ENCODE results near the gene BHMT. TPM values are rescaled to one million over a fixed set of nuclear protein-coding genes. Genes with fewer than 3 reads are reported as not detected.

Gene BHMT, protein sequence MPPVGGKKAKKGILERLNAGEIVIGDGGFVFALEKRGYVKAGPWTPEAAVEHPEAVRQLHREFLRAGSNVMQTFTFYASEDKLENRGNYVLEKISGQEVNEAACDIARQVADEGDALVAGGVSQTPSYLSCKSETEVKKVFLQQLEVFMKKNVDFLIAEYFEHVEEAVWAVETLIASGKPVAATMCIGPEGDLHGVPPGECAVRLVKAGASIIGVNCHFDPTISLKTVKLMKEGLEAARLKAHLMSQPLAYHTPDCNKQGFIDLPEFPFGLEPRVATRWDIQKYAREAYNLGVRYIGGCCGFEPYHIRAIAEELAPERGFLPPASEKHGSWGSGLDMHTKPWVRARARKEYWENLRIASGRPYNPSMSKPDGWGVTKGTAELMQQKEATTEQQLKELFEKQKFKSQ
- not detected for total RNA-seq

DNA sequence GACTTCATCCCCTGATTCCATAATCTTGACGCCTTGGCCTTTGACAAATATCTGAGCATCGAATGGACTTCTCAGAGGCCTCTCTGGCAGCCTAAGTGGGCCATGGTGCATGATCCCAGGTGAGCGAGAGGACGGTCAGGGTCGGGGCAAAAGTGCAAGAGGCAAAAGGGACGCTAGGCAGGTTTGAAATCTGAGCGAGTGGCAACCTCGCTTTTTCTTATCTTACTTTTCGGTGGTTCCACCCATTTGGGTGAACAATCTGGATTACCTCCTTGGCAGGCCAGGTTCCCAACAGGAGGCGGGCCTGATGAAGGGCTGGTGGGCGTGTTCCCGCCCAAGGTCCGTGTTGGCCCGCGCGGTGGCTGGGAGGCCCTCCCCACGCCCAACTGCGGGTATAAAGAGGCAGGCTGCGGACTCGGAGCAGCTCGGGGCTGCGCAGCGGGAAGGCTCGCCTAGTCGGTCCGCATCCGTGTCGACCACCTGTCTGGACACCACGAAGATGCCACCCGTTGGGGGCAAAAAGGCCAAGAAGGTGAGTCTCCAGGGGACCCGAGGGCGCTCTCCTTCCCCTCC, at the start of gene BHMT:
Gene BHMT (plus strand): TSS at position 423 of the 573 bp plus-strand sequence. CDS start 77 bp downstream, at position 500.
- DNase-seq (ENCODE audit: low read depth in 2 of 3, low spot score in 2 of 3), result no peak

DNA sequence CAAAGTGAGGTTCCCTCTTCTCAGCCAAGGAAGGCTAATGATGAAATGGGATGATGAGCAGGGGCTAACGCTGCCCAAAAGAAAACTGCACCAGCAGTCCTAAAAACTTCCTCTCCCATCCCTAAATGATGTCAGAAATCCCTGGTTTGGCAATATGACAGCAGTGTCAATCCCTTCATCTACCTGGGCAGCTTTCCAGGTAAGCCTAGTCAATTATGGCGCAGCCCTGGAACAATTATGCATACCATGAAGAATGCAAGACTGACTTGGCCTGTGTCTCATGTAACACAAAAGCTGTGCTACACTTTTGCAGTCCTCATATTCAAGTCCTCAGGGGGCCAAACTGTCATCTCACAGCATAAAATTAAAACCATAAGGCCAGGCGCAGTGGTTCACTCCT, 49.2 kb upstream of the BHMT start:
- no peak for DNase-seq (ENCODE audit: low read depth in 2 of 3, low spot score in 2 of 3)

DNA sequence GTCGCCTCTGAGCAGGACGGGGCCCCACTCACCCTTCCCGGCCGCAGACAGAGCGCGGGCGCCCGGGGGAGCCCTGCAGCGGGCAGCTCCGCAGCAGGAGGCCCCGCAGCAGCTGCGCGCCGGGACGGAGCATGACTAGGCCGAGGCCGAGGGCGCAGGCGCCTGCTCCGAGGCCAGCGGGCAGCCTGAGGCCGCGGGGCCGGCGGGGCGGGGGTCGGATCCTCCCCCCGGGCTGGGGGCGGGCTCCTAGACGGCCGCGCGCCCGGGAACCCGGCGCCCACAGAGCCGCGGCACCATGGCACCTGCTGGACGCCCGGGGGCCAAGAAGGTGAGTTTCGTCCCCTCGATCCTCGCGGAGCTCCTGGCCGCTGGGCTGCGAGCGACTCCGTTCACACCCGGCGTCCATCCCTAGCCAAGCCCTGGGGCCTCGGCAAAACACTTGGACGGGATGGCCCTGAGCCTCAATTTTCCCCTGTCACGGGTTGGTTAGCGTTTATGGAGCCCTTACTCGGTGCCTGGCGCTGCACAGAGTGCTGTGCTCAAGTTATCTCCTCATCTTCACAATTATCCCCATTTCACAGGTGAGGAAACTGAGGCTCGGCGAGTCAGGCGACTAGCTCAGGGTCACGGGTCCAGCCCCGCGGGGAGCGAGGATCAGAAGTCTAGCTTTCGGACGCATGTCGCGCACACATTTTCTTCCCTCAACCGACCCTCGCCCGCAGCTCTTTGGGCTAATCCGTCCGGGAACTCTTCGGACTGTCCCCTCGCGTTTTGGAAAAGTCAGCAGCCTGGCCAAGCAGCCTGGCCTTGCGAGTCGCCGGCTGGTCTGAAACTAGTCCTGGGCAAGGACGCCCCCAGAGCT, 41.9 kb upstream of the BHMT start, which contains the start of the genes BHMT2 and DMGDH:
Gene BHMT2 (plus strand): TSS at position 280 of the 862 bp plus-strand sequence. CDS start 16 bp downstream, at position 296.
Gene DMGDH (minus strand): TSS at position 187 of the 862 bp plus-strand sequence. CDS start 54 bp downstream, at position 133.
- peak in 2 of 3 donors; percentile 24 to 35 for DNase-seq (ENCODE audit: low read depth in 2 of 3, low spot score in 2 of 3)

DNA sequence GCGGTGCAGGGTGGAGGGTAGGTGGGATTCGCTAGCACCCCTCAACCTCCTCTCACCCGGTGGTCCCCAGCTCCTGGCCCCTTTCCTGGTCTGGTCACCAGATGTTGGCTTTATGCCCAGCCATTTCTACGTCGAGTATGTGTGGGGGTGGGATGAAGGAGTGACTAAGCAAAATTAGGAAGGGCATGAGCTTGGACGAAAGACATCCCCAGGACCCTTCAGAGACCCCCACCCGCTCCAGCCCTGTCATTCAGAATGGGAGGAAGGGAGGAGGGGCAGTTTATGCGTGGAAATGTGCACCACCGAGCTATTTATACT, 41.3 kb upstream of the BHMT start:
- peak in 1 of 3 donors; percentile 22 for DNase-seq (ENCODE audit: low read depth in 2 of 3, low spot score in 2 of 3)

DNA sequence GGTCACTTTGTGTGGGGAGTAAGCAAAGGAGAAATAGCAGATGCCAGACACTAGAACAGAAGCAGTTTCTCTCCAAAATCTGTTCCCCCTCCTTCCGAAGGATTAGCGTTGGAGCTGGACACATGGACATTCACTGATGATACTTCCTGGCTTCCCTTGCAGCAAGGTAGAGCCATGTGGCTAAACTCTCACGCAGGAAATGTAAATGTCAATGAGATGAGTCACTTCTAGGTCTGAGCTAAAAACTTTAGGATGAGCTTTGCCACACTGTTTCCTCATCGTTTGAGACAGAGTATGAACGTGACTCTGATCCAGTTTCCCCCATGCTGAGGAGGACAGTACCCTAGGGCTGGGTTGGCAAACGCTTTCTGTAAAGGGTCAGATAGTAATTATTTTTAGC, 37.0 kb upstream of the BHMT start:
- no peak for DNase-seq (ENCODE audit: low read depth in 2 of 3, low spot score in 2 of 3)

DNA sequence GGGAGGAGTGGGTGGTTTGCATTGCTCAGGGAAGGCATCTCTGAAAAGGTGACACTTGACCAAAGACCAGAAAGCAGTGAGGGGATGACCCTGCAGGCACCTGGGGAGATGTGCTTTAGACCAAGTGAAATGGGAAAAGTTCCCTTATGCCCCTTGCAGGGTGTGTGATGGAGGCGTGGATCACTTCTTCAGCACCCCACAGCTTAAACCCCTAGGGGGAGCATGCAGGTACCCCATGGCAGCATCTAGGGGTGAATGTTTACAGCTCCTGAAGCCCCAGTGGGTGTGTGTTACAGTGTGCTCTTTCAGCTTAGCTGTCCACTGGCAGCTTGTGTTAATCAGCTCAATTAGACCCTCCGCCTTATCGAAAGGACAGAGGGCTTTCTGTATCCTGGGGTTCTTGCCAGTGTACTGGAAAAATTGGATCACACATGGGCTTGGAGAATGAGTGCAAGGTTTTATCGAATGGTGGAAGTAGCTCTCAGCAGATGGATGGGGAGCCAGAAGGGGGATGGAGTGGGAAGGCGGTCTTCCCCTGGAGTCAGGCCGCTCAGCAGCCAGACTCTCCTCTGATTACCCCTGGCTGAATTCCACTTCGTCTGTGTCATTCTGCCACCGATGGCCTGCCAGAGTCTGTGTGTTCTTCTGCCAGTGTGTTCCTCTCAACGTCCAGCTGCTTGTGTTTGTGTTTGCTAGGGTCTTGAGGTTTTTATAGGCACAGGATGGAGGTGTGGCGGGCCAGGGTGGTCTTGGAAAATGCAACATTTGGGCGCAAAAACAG, 35.8 kb upstream of the BHMT start:
- DNase-seq (ENCODE audit: low read depth in 2 of 3, low spot score in 2 of 3), result no peak

DNA sequence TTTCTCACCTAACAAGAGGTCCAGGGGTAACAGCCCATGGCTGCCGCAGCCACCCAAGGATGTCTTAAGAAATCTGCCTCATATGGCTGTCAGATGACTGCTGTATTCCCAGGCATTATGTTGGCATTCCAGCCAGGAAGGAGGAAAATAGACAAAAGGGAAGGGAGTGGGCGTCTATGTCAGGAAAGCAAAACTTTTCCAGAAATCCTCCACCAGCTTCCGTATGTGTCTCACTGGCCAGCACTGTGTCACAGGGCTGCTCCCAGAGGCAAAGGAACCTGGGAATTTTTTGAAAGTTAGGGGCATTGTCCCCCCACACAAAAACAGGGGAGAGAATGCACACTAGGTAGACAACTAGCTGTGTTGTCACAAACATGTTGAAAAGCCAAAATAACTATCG, 34.8 kb upstream of the BHMT start:
- no peak for DNase-seq (ENCODE audit: low read depth in 2 of 3, low spot score in 2 of 3)

DNA sequence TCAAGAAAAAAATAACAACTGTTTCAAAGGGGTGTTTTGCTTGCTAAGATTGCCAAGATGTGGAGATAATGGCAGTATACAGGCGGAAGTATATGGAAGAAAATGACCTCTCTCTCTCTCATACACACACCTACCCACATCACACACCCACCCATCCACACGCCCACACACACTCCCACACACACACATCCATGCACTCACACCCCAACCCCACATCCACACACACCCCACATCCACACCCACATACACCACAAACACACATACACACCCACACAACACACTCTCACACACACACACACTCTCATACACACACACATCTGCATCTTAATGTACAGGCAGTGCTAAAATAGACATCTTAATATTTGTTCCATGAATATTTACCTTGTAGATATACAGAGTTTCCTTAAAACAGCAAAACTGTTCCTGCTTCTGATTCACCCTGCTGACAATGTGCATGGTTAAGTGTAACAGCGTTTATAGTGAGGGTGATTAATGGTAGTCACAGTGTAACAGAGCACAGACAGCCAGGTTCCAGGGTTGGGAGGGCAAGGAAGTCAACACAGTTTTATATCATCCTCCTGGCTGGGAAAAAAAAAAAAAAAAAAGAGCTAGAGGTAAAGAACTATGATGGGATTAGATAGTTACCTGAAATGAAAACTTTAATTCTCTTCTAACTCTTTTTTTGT, 33.8 kb upstream of the BHMT start:
- no peak for DNase-seq (ENCODE audit: low read depth in 2 of 3, low spot score in 2 of 3)

DNA sequence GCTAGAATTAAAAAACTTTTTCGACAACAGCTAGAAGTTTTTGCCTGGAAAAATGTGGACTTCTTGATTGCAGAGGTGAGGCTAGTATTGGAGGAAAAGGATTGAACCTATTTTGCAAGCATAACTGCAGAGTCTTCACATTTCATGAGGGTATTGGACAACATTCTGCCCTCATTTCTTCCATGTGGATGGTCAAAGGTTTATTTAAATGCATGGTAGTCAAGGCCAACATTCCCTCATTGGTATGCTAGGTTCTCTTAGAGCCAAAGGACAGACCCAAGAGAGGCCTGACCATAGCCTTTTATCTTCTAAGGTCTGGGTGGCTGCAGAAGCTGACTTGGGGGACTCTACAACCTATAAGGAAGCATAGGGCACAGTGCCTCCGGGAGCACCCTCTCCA, 30.8 kb upstream of the BHMT start:
- no peak for DNase-seq (ENCODE audit: low read depth in 2 of 3, low spot score in 2 of 3)

DNA sequence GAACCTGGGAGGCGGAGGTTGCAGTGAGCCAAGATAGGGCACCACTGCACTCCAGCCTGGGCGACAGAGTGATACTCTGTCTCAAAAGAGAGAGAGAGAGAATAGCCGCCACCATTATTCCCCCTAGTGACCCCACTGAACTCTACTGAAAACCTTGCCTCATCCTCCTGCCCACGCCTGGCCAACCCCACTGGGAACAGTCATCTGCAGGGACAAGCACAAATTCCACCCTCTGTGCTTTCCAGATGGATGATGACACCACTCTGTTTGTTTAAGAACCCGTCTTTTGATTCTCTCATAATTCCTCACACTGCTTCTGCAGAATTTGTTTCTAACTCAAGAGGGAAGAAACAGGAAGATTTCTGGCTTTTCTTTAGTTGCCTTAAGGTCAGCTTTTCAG, 29.8 kb upstream of the BHMT start:
- no peak for DNase-seq (ENCODE audit: low read depth in 2 of 3, low spot score in 2 of 3)

DNA sequence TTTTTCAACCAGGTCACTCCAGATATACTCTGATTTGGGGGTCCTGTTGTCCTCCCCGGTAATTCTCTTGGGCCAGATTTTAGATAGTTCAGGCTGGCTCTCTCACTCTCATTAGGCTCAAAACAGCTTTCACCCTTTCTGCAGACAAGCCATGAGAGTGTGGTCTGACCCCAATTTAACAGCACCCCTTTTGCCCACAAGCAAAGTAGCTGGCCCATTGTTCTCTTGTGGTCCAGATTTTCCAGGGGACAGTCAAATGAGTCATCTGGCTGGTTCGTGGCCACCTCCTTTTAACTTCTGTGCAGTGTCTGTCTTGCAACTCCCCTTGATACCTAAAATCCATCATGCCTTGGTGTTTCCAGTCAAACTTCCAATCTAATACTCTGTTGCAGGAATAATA, 25.5 kb upstream of the BHMT start:
- no peak for DNase-seq (ENCODE audit: low read depth in 2 of 3, low spot score in 2 of 3)

DNA sequence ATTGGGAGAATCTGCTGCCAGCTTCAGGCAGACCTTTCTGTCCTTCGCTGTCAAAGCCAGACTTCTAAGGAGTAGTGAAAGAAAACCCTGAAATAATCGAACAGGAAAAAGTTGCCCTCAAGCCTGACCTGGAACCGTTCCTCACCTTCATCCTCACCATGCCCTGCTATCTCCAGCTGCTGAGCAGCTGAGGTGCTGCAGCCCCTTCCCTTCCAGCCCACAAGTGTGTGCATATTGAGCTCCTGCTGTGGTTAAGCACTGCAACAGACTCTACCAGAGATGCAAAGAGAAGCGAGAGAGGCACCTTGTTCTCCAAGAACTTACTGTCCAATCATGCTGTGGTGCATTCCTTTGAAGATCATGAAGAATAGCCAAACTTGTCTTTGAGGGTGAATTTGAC, 23.1 kb upstream of the BHMT start:
- no peak for DNase-seq (ENCODE audit: low read depth in 2 of 3, low spot score in 2 of 3)

DNA sequence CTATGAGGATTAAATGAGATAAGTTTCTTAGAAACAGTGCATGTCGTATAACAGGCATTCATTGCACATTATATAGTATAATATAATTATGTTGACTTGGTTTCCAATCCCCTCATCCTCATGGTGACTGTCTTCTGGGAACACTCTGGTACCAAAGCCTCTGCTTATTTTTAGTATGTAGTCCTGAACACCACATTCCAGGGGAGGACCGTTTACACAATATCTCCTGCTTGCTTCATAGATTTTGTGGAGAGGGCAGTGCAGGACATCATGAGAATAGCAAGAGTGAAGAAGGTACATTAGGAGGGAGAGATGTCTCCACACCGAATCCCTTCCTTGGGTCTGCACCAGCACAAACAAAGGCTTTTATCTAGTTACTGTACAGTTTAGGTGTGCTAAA, 20.5 kb upstream of the BHMT start:
- no peak for DNase-seq (ENCODE audit: low read depth in 2 of 3, low spot score in 2 of 3)

DNA sequence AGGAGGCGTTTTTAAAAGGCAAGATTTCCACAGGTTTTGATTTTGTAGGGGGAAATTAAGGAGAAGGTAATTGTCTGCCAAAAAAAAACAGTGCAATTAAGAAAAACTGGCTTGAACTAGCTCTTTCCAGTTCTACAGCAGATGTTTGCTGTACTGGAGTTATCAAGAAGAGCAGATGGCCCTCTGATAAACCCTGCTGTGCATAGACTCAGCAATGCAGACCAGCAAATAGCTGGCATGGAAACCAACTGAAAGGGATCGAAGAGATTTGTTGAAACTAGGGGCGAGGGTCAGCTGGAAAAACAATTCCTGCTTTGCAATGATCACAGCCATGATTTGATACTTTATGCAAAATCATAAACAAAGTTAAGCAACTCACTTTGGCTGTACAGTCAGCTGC, 17.8 kb upstream of the BHMT start:
- DNase-seq (ENCODE audit: low read depth in 2 of 3, low spot score in 2 of 3), result no peak

DNA sequence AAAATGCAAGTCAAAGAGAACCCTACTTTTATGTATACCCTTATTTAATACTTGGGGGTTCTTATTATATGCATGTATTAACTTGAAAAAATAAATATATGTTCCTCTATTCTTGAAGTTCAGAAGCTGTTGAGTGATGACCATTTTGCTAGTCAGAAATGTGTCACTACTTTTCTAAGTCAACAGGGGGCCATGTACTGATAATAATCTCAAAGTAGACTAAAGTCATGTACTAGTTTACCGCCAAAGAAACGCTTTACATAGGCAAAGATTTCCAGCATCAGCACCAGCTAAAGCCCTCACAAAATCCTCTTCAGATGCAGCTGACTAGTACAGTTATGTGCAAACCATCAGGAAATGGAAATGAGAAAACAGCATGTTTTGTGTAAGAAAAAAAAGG, 5.7 kb upstream of the BHMT start:
- no peak for DNase-seq (ENCODE audit: low read depth in 2 of 3, low spot score in 2 of 3)

DNA sequence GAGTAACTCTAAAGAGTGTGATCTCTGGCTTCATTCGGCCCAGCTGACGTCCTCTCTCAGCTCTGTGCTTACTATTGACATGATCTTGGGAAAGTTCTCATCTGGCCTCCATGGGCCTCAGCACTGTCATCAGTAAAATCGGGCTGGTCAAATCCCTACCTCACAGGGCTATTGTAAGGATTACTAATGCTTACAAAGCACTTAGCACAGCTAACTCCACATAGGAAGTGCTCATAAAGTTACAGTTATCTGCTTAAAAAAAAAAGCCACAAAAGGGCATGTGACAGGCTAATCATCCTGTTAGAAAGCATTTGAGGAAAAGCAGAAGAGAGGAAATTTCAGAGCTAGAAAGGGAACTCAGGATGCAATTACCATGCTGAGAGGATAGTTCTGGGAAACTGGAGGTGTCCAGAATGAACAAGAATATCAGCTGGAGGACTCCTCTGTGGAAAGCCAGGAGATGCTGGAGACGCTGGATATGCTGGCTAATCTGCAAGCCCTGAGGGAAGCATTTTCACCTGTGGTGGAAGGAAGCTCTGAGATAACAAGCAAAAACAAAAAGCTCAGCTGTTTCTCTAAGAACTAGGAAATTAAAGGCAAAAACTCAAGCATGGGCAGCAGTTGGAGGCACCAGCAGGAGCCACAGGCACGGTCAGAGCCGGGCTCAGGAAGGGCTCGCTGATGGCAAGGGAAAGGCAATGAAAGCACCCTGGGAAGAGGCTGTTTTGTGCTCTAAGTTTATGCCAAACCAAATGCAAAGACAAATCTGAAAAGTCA, 4.4 kb upstream of the BHMT start:
- DNase-seq (ENCODE audit: low read depth in 2 of 3, low spot score in 2 of 3), result peak in 2 of 3 donors; percentile 24 to 52

DNA sequence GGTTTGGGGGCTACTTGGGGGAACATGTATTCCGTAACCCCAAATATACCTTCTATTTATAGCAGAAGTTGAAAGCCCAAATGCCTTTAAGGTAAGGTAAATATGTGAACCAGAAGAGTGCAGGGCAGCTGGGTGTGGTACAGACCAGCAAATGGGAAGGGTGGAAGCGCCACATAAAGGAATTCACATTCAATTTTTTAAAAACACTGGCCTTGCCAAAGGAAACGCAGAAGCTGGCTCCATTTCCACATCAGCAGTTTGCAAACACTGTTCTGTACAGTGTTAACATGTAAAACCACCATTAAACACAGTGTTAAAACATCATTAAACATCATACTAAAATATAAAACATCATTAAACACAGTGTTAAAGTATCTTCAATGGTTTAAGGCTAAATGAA, 3.5 kb upstream of the BHMT start:
- no peak for DNase-seq (ENCODE audit: low read depth in 2 of 3, low spot score in 2 of 3)

DNA sequence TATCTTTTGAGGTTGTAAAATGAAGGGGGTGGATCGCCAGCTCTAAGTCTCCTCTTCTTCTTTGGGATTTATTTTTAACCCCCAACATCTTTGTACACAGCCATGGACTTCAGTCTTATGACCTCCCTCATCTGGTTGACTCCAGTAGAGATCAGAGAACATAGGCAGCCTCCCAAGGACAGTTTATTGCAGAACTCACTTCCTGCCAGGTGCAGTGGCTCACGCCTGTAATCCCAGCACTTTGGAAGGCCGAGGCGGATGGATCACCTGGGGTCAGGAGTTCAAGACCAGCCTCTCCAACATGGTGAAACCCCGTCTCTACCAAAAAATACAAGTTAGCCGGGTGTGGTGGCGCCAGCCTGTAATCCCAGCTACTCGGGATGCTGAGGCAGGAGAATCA, 2.8 kb upstream of the BHMT start:
- DNase-seq (ENCODE audit: low read depth in 2 of 3, low spot score in 2 of 3), result no peak
